Right kidney (tissue), 9 donors: Measurements from ENCODE around the gene SAMD4A.

Experiments
- DNase-seq: peaks from one replicate; pipeline ENCODE4 v3.0.0-alpha.2; 2016
- long read RNA-seq, 8 donors: transcript quantifications; one replicate each; lab custom pipeline, GENCODE V29; 2026

SAMD4A gene
- long read RNA-seq, donor 1 = 0 reads
- long read RNA-seq, donor 2, full-length matches to known transcripts = 1 of 1 reads
- long read RNA-seq, donor 2, partial matches to known transcripts = 0 of 1 reads
- long read RNA-seq, donor 2, other reads (novel, unspliced or antisense) = 0 of 1 reads
- long read RNA-seq, donor 3 = 0 reads
- long read RNA-seq, donor 4 = 0 reads
- long read RNA-seq, donor 5, partial matches to known transcripts = 0 of 1 reads
- long read RNA-seq, donor 5, other reads (novel, unspliced or antisense) = 0 of 1 reads
- long read RNA-seq, donor 6, partial matches to known transcripts = 0 of 1 reads
- long read RNA-seq, donor 6, other reads (novel, unspliced or antisense) = 0 of 1 reads
- long read RNA-seq, donor 7 = 0 reads
- long read RNA-seq, donor 8, partial matches to known transcripts = 0 of 1 reads
- long read RNA-seq, donor 8, other reads (novel, unspliced or antisense) = 0 of 1 reads

GRCh38 chr14:54566410-54567223, at the start of gene SAMD4A:
Gene SAMD4A, plus strand, starts transcription at chr14:54567128. Its CDS starts 789 bp downstream, at chr14:54567917.
- DNase-seq = peak; percentile 96

- no peak for DNase-seq
These were observed 42.5 kb upstream of the SAMD4A start for GRCh38 chr14:54524410-54524809.

GRCh38 chr14:54528973-54529372, 38.0 kb upstream of the SAMD4A start:
- no peak for DNase-seq

- DNase-seq = no peak
These were observed 37.1 kb upstream of the SAMD4A start for GRCh38 chr14:54529811-54530210.

- no peak for DNase-seq
These were observed 34.6 kb upstream of the SAMD4A start for GRCh38 chr14:54532111-54533012.

- no peak for DNase-seq
These were observed 33.8 kb upstream of the SAMD4A start for GRCh38 chr14:54533100-54533499.

GRCh38 chr14:54535126-54535525, 31.8 kb upstream of the SAMD4A start:
- no peak for DNase-seq

GRCh38 chr14:54535646-54536045, 31.3 kb upstream of the SAMD4A start:
- no peak for DNase-seq

- no peak for DNase-seq
These were observed 29.3 kb upstream of the SAMD4A start for GRCh38 chr14:54537651-54538050.

- DNase-seq = no peak
These were observed 28.9 kb upstream of the SAMD4A start for GRCh38 chr14:54538055-54538454.

- DNase-seq = no peak
These were observed 19.3 kb upstream of the SAMD4A start for GRCh38 chr14:54547583-54547982.

GRCh38 chr14:54548491-54548890, 18.4 kb upstream of the SAMD4A start:
- DNase-seq = no peak

GRCh38 chr14:54549862-54550261, 17.1 kb upstream of the SAMD4A start:
- DNase-seq = no peak

- no peak for DNase-seq
These were observed 16.4 kb upstream of the SAMD4A start for GRCh38 chr14:54550514-54550913.

GRCh38 chr14:54554401-54554800, 12.5 kb upstream of the SAMD4A start:
- no peak for DNase-seq

- DNase-seq = no peak
These were observed 11.3 kb upstream of the SAMD4A start for GRCh38 chr14:54555651-54556050.

GRCh38 chr14:54556535-54556934, 10.4 kb upstream of the SAMD4A start:
- no peak for DNase-seq

- DNase-seq = no peak
These were observed 4.6 kb upstream of the SAMD4A start for GRCh38 chr14:54562334-54562733.

GRCh38 chr14:54564071-54564867, 2.7 kb upstream of the SAMD4A start:
- peak; percentile 27 for DNase-seq

GRCh38 chr14:54564868-54565784, 1.8 kb upstream of the SAMD4A start:
- DNase-seq = peak; percentile 88
